K562 (cell line): ENCODE results near the gene SLC26A2. TPM values are rescaled to one million over a fixed set of nuclear protein-coding genes. Genes with fewer than 3 reads are reported as not detected.

ENCODE experiments used
- ATAC-seq: fragments of 200-7000 bp; cut with Tn5 transposase; 3 replicates; pipeline ENCODE4 v1.9.1; 2020; ENCODE audit warnings: moderate library complexity
- BruUV-seq: library from RNA; stranded (reverse); fragments of 400-500 nt; replicated peaks from 2 replicates; lab custom pipeline; 2021; lab: Mats Ljungman, UMichigan
- CTCF ChIA-PET: fragments of 300-600 bp; formaldehyde crosslinking; extraction: SDS; loops from one replicate; lab custom pipeline; 2021; ENCODE audit warnings: low intra/inter-chr PET ratio; lab: Yijun Ruan, JAX
- POLR2A ChIA-PET: fragments of 300-600, 350-650 bp; sonication (Branson Sonifier 250); formaldehyde crosslinking; extraction: SDS; loops from one replicate; lab custom pipeline; 2021; ENCODE audit warnings: antibody characterized with exemption, inconsistent platforms; lab: Yijun Ruan, JAX
- DNase-seq, 4 experiments: peaks; one replicate each; pipeline versions ENCODE4 v3.0.0 to v3.0.0-alpha.2; 2011 to 2018; ENCODE audit warnings: low spot score in 3 of 4, mixed read lengths in 3 of 4; ENCODE audit errors: extremely low read depth in 1 of 4
- FAIRE-seq: peaks from 2 replicates; lab custom pipeline; 2011; peaks lifted over from hg19 to GRCh38; lab: Jason Lieb, UNC
- H2AFZ ChIP-seq: 2 replicates; pipeline ENCODE4 v1.6.0; 2011; ENCODE audit warnings: low read depth, low read length, control low read depth, inconsistent platforms
- H3K27ac ChIP-seq: fragments of 200-600 bp; 3 replicates; pipeline ENCODE4 v1.8.0; 2011; ENCODE audit warnings: low read depth, mild to moderate bottlenecking, control low read depth, inconsistent platforms, low read length, moderate library complexity, mixed read lengths; ENCODE audit errors: extremely low read depth
- H3K27me3 ChIP-seq, 2 experiments: fragments of 300-600 bp in 1 of 2; 2 replicates in 1 of 2; 3 replicates in 1 of 2; pipeline versions ENCODE4 v1.6.0 to v1.8.0; 2011; ENCODE audit warnings: inconsistent platforms in 2 of 2, low read length in 2 of 2, mild to moderate bottlenecking in 1 of 2, mixed read lengths in 1 of 2, moderate library complexity in 1 of 2; ENCODE audit not compliant: control insufficient read depth in 2 of 2, insufficient read depth in 2 of 2
- H3K36me3 ChIP-seq: fragments of 300-600 bp; 3 replicates; pipeline ENCODE4 v1.8.0; 2011; ENCODE audit warnings: mild to moderate bottlenecking, low read length, inconsistent platforms; ENCODE audit not compliant: control insufficient read depth, insufficient read depth
- H3K4me1 ChIP-seq, 2 experiments: fragments of 200-600 bp in 1 of 2; replicated peaks in 1 of 2; 2 replicates in 1 of 2; 3 replicates in 1 of 2; pipeline versions ENCODE4 v1.5.1 to v1.8.0; 2011; ENCODE audit warnings: inconsistent platforms in 2 of 2, low read length in 2 of 2, mild to moderate bottlenecking in 1 of 2, mixed read lengths in 1 of 2, moderate library complexity in 1 of 2; ENCODE audit not compliant: control insufficient read depth in 2 of 2, insufficient read depth in 2 of 2
- H3K4me2 ChIP-seq: 2 replicates; pipeline ENCODE4 v1.6.1; 2011; ENCODE audit warnings: low read length, control low read depth, inconsistent platforms, mixed read lengths; ENCODE audit not compliant: insufficient read depth
- H3K4me3 ChIP-seq: fragments of 200-600 bp; sonication (generic), shearing (Covaris generic); 2 replicates; pipeline ENCODE4 v1.5.1; 2016; ENCODE audit warnings: control low read depth, inconsistent platforms
- H3K79me2 ChIP-seq: fragments of 200-600 bp; 3 replicates; pipeline ENCODE4 v1.8.0; 2011; ENCODE audit warnings: low read length, inconsistent platforms; ENCODE audit not compliant: control insufficient read depth, insufficient read depth
- H3K9ac ChIP-seq, 2 experiments: 2 replicates each; pipeline versions ENCODE4 v1.6.0 to v1.6.1; 2011; ENCODE audit warnings: low read depth in 2 of 2, low read length in 2 of 2, control low read depth in 1 of 2, inconsistent platforms in 1 of 2, mild to moderate bottlenecking in 1 of 2, mixed read lengths in 1 of 2; ENCODE audit not compliant: insufficient read depth in 1 of 2
- H3K9me1 ChIP-seq: one replicate; pipeline ENCODE4 v1.6.0; 2011; ENCODE audit warnings: inconsistent platforms, mild to moderate bottlenecking, low read length, moderate library complexity; ENCODE audit not compliant: control insufficient read depth, insufficient read depth
- H3K9me3 ChIP-seq: replicated peaks from 2 replicates; pipeline ENCODE4 v1.5.1; 2011; ENCODE audit warnings: low read depth, low read length, inconsistent platforms; ENCODE audit not compliant: control insufficient read depth, insufficient read depth
- H4K20me1 ChIP-seq: replicated peaks from 2 replicates; pipeline ENCODE4 v1.6.1; 2011; ENCODE audit warnings: low read length, inconsistent platforms, mixed read lengths; ENCODE audit not compliant: control insufficient read depth, insufficient read depth
- GTF2B ChIP-seq: IDR thresholded peaks from 2 replicates; pipeline ENCODE4 v1.6.1; 2011; ENCODE audit not compliant: insufficient read length; ENCODE audit errors: extremely low read depth
- HNRNPH1 ChIP-seq: fragments of 200-400 bp; formaldehyde crosslinking; optimal IDR thresholded peaks from 2 replicates; pipeline ENCODE3; 2017; ENCODE audit warnings: low read depth, mild to moderate bottlenecking, low read length, moderate library complexity
- MAX ChIP-seq: sonication (generic); formaldehyde crosslinking; IDR thresholded peaks from 2 replicates; pipeline ENCODE4 v1.9.0; 2022; ENCODE audit warnings: mild to moderate bottlenecking, missing genetic modification reagents
- MEF2D ChIP-seq: conservative IDR thresholded peaks from 2 replicates; pipeline ENCODE4 v1.6.1; 2016; ENCODE audit warnings: low read depth, missing genetic modification characterization, missing compliant biosample characterization
- SIN3B ChIP-seq: fragments of 450-650 bp; IDR thresholded peaks from 2 replicates; pipeline ENCODE4 v1.6.1; 2017; ENCODE audit warnings: low read depth, mild to moderate bottlenecking, moderate library complexity
- YY1 ChIP-seq, 3 experiments: IDR thresholded peaks; 2 replicates each; pipeline ENCODE4 v1.6.1; 2011; ENCODE audit warnings: low read length in 2 of 3, mild to moderate bottlenecking in 2 of 3, moderate library complexity in 2 of 3, borderline replicate concordance in 1 of 3, control low read depth in 1 of 3, low read depth in 1 of 3; ENCODE audit not compliant: insufficient read depth in 3 of 3, insufficient replicate concordance in 2 of 3, control insufficient read depth in 1 of 3, insufficient read length in 1 of 3; ENCODE audit errors: extremely low read depth in 1 of 3
- ZNF12 ChIP-seq: sonication (generic); formaldehyde crosslinking; IDR thresholded peaks from 2 replicates; pipeline ENCODE4 v1.4.0; 2020; ENCODE audit warnings: mild to moderate bottlenecking, missing genetic modification reagents
- ZNF121 ChIP-seq: sonication (generic); formaldehyde crosslinking; conservative IDR thresholded peaks from 2 replicates; pipeline ENCODE4 v1.8.0; 2022; ENCODE audit warnings: missing genetic modification reagents
- WGBS: fragments of 100-300 bp; shearing (Covaris generic); methylation state at CpG from one replicate; pipeline ENCODE4 v1.1.6; 2016; ENCODE audit warnings: low coverage, mixed read lengths; ENCODE audit not compliant: insufficient coverage; ENCODE audit errors: missing lambda C conversion rate; 5-methylcytosine and 5-hydroxymethylcytosine counted together
- in situ Hi-C: fragments of 300-500 bp; cut with MboI; formaldehyde crosslinking; loops from 4 replicates; pipeline ENCODE4 v1.15.0; 2018; ENCODE audit warnings: inconsistent platforms, mixed read lengths
- intact Hi-C: fragments of 100-400 bp; cut with micrococcal nuclease; formaldehyde crosslinking; loops from 2 replicates; pipeline ENCODE4 v1.14.2; 2022
- polyA plus RNA-seq, 8 experiments: library from polyadenylated mRNA; depleted of rRNA in 4 of 8; stranded (reverse) in 5 of 8; unstranded in 3 of 8; fragments of >200 nt; fragmentation: Nextera tagmentation in 2 of 8; fragmentation: Illumina TruSeq in 1 of 8; extraction: Ambion mirVana in 2 of 8; extraction: Trizol in 1 of 8; gene quantifications; 2 replicates each; pipeline versions ENCODE4 v1.2.1 to v1.2.3, GENCODE V29; 2011 to 2014; ENCODE audit warnings: inconsistent platforms in 1 of 8, missing spikeins in 1 of 8
- total RNA-seq, 7 experiments: library from RNA; depleted of rRNA in 6 of 7; stranded (reverse); fragments of >200 nt in 6 of 7; fragmentation: Illumina TruSeq in 2 of 7; extraction: Trizol in 2 of 7; gene quantifications; 2 replicates each; pipeline versions ENCODE4 v1.2.1 to v1.2.3, GENCODE V29; 2011 to 2021; ENCODE audit warnings: low replicate concordance in 1 of 7

The SLC26A2 gene
- total and polyA plus RNA-seq, 9 of the 15 experiments (the other 6 are each of a cell fraction or from before 2014, with no cell fraction given), result 1.1 to 6.3 (median 3.6) TPM

GRCh38 chr5:149912226-149912871, 48.2 kb upstream of the SLC26A2 start (continued):
- TF ChIP-seq YY1 (IDR thresholded peaks at IDR 0.05; ENCODE audit: borderline replicate concordance in 1 of 3, control insufficient read depth in 1 of 3, extremely low read depth in 1 of 3, insufficient read depth in 3 of 3, insufficient read length in 1 of 3, insufficient replicate concordance in 2 of 3, low read depth in 1 of 3, low read length in 2 of 3) (peak in 1 of 3 experiments; percentile 52), MEF2D (tag) (no peak), HNRNPH1 (no peak)

GRCh38 chr5:149913436-149914419, 46.8 kb upstream of the SLC26A2 start:
- FAIRE-seq (peak; percentile 23), DNase-seq (no peak), ATAC-seq (peak; percentile 59)
- no peak overlapping the region for H3K4me3 ChIP-seq
- peak overlapping the region; percentile 35 for H2AFZ ChIP-seq
- no peaks in the 10 kb centered on the region for H4K20me1 ChIP-seq
- 10% methylated on average over 7 of the region's 7 CpGs for WGBS
- ChIA-PET CTCF (no interaction called here), POLR2A (interaction anchor here (1.2 to 2.2 kb wide), 2 partner anchors 10 kb away, joined by 5 to 7 read pairs; no protein-coding TSS in a partner anchor)
- no peak overlapping the region for H3K27ac ChIP-seq
- H3K4me2 ChIP-seq, result no peak overlapping the region
- no TSS peak for BruUV-seq
- H3K79me2 ChIP-seq, result no peaks in the 10 kb centered on the region
- H3K9ac ChIP-seq, result no peak overlapping the region
- no peaks in the 10 kb centered on the region for H3K9me3 ChIP-seq
- H3K4me1 ChIP-seq, result peaks cover 3 to 25% of the 10 kb centered on the region in 2 experiments; a peak in 4 of 5 replicates
- in situ Hi-C loops (no loop called here), intact Hi-C loops (no loop called here)
- no peaks in the 10 kb centered on the region for H3K36me3 ChIP-seq
- H3K9me1 ChIP-seq, result no peaks in the 10 kb centered on the region
- no peaks in the 10 kb centered on the region for H3K27me3 ChIP-seq
- no peak for TF ChIP-seq MAX (CRISPR knock-in tag)
- no peak for TF ChIP-seq GTF2B
- no peak for TF ChIP-seq ZNF121 (CRISPR knock-in tag)
- no peak for TF ChIP-seq ZNF12 (CRISPR knock-in tag)
- no peak for TF ChIP-seq SIN3B
